Body of pancreas (tissue), 4 donors: ENCODE data around the gene PLXNB3. TPM values are rescaled to one million over a fixed set of nuclear protein-coding genes. Genes with fewer than 3 reads are reported as not detected.
"Not testable (repeated sequence)": the region's sequence is repeated elsewhere in the genome, so short reads cannot be mapped to it uniquely, and the experiment has no call there.

Source experiments
- ATAC-seq: fragments of 150-250 bp; one replicate; pipeline ENCODE4 v1.9.1; 2016
- DNase-seq, 4 donors: peaks; one replicate each; pipeline ENCODE4 v3.0.0-alpha.2; 2019
- H3K27ac ChIP-seq, 4 donors: fragments of 200-600 bp; sonication (generic); 1 replicate in 3 of 4; 2 replicates in 1 of 4; pipeline versions ENCODE4 v1.5.1 to v1.6.1; 2016 to 2019; ENCODE audit warnings: mild to moderate bottlenecking in 1 of 4, mixed read lengths in 1 of 4, moderate library complexity in 1 of 4
- H3K27me3 ChIP-seq, 2 donors: fragments of 200-600 bp; sonication (generic); one replicate each; pipeline ENCODE4 v1.6.0; 2016; ENCODE audit warnings: mild to moderate bottlenecking in 1 of 2
- H3K36me3 ChIP-seq, 2 donors: fragments of 200-600 bp; sonication (generic); replicated peaks in 1 of 2; 2 replicates each; pipeline ENCODE4 v1.5.1; 2016; ENCODE audit warnings: low read depth in 2 of 2; ENCODE audit not compliant: insufficient read depth in 1 of 2
- H3K4me1 ChIP-seq: fragments of 200-600 bp; sonication (generic); one replicate; pipeline ENCODE4 v1.6.0; 2016
- H3K4me3 ChIP-seq, 2 donors: fragments of 200-600 bp; sonication (generic); 1 replicate in 1 of 2; 2 replicates in 1 of 2; pipeline ENCODE4 v1.5.1; 2016 to 2019
- H3K9me3 ChIP-seq, 3 donors: fragments of 200-600 bp; sonication (generic); 1 replicate in 2 of 3; 2 replicates in 1 of 3; pipeline ENCODE4 v1.5.1; 2016
- POLR2A ChIP-seq, 3 donors: fragments of 450-650 bp; IDR thresholded peaks; one replicate each; pipeline ENCODE4 v1.6.1; 2016; ENCODE audit warnings: antibody characterized with exemption in 3 of 3, mild to moderate bottlenecking in 2 of 3
- WGBS, 2 donors: methylation state at CpG; one replicate each; pipeline ENCODE4 v1.1.5; 2017; 5-methylcytosine and 5-hydroxymethylcytosine counted together
- intact Hi-C: fragments of 100-400 bp; cut with DNase I; formaldehyde crosslinking; loops from one replicate; pipeline ENCODE4 v1.15.1; 2023
- total RNA-seq, 2 donors: library from RNA; depleted of rRNA; stranded (reverse); fragments of >200 nt; gene quantifications; one replicate each; pipeline ENCODE4 v1.1.0, GENCODE V29; 2016
- TF ChIP-seq, protein P1 (sequence below), 7 experiments: fragments of 450-650 bp in 4 of 7; fragments of 200-600 bp in 3 of 7; sonication (generic) in 3 of 7; IDR thresholded peaks; one replicate each; pipeline ENCODE4 v1.5.1; 2016 to 2019; ENCODE audit warnings: antibody characterized with exemption in 7 of 7

The PLXNB3 gene
- total RNA-seq, 2 donors from 2014 or later = 4.2 to 13.2 TPM

DNA sequence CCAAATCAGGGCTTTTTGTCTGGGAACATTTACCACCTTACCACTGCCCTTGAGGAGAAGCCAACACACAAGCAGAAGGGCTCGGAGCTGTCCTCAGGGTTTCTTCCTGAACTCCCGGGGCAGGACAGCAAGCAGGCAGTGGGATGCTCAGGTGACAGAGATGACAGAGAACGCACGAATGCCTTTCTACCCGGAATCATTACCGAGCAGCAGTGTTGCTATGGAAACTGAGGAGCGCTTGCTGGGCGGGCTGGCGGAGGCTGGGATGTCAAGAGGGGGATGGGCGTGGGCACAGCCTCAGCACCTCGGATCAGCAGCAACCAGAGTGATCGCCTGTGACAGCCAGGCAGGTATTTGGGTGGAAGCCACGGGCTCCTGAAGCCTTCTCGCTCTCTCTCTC, 48.2 kb downstream of the PLXNB3 start:
- 15 to 38% methylated on average over 8 to 14 of the region's 14 CpGs for WGBS, 2 donors
- H3K27ac ChIP-seq = no peak overlapping the region
- H3K4me1 ChIP-seq = no peaks in the 10 kb centered on the region
- intact Hi-C loops = no loop called here
- no peak for DNase-seq
- no peaks in the 10 kb centered on the region for H3K36me3 ChIP-seq
- ATAC-seq = no peak
- TF ChIP-seq POLR2A (IDR thresholded peaks at IDR 0.05) = no peak
- TF ChIP-seq, protein P1, sequence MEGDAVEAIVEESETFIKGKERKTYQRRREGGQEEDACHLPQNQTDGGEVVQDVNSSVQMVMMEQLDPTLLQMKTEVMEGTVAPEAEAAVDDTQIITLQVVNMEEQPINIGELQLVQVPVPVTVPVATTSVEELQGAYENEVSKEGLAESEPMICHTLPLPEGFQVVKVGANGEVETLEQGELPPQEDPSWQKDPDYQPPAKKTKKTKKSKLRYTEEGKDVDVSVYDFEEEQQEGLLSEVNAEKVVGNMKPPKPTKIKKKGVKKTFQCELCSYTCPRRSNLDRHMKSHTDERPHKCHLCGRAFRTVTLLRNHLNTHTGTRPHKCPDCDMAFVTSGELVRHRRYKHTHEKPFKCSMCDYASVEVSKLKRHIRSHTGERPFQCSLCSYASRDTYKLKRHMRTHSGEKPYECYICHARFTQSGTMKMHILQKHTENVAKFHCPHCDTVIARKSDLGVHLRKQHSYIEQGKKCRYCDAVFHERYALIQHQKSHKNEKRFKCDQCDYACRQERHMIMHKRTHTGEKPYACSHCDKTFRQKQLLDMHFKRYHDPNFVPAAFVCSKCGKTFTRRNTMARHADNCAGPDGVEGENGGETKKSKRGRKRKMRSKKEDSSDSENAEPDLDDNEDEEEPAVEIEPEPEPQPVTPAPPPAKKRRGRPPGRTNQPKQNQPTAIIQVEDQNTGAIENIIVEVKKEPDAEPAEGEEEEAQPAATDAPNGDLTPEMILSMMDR (IDR thresholded peaks at IDR 0.05) = no peak
- H3K27me3 ChIP-seq = no peaks in the 10 kb centered on the region
- H3K4me3 ChIP-seq = no peak overlapping the region
- H3K9me3 ChIP-seq = no peaks in the 10 kb centered on the region

DNA sequence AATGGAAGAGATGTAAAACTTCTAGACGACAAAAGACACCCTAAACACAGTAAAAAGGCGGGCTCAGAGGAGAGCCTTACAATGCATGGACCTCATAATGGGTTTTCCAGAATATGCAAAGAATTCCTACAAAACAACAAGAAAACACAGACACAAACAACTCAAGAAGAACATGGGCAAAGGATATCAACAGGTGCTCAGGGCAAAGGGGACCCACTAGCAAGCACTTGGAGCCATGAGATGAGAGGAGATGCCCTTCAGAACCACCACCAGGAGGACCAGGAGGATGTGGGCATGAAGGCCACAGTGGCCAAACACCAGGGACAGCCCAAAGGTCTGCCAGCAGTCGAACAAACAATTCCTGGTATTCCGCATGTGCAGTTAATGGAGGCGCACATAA, 49.1 kb downstream of the PLXNB3 start:
- H3K27ac ChIP-seq = no peak overlapping the region
- no peak for DNase-seq
- TF ChIP-seq, protein P1 (IDR thresholded peaks at IDR 0.05) = no peak
- no peak for TF ChIP-seq POLR2A (IDR thresholded peaks at IDR 0.05)
- H3K4me1 ChIP-seq = no peaks in the 10 kb centered on the region
- intact Hi-C loops = no loop called here
- no peaks in the 10 kb centered on the region for H3K36me3 ChIP-seq
- no peaks in the 10 kb centered on the region for H3K9me3 ChIP-seq
- no peak for ATAC-seq
- no peak overlapping the region for H3K4me3 ChIP-seq
- H3K27me3 ChIP-seq = no peaks in the 10 kb centered on the region
- WGBS, 2 donors = 77 to 82% methylated on average over 3 to 5 of the region's 5 CpGs

GRCh38 chrX:153814591-153815315, 50.7 kb downstream of the PLXNB3 start:
- Histone ChIP-seq H3K4me1 (peaks cover 9% of the 10 kb centered on the region), H3K4me3 (no peak overlapping the region), H3K36me3 (no peaks in the 10 kb centered on the region), H3K27ac (no peak overlapping the region), H3K27me3 (no peaks in the 10 kb centered on the region), H3K9me3 (no peaks in the 10 kb centered on the region)
- DNase-seq (peak in 1 of 4 donors; percentile 7), ATAC-seq (no peak)
- WGBS, 2 donors = 66 to 79% methylated on average over 10 to 18 of the region's 19 CpGs
- no peak for TF ChIP-seq POLR2A (IDR thresholded peaks at IDR 0.05)
- TF ChIP-seq, protein P1 (IDR thresholded peaks at IDR 0.05) = no peak
- intact Hi-C loops = no loop called here

GRCh38 chrX:153816831-153817690, 53.0 kb downstream of the PLXNB3 start:
- no peak for TF ChIP-seq POLR2A (IDR thresholded peaks at IDR 0.05)
- TF ChIP-seq, protein P1 (IDR thresholded peaks at IDR 0.05) = no peak
- no peak overlapping the region for H3K4me3 ChIP-seq
- no peaks in the 10 kb centered on the region for H3K9me3 ChIP-seq
- H3K36me3 ChIP-seq = no peaks in the 10 kb centered on the region
- DNase-seq = peak in 1 of 4 donors; percentile 9
- H3K27me3 ChIP-seq = no peaks in the 10 kb centered on the region
- no peak for ATAC-seq
- WGBS, 2 donors = 61 to 87% methylated on average over 21 to 25 of the region's 25 CpGs
- intact Hi-C loops = no loop called here
- H3K4me1 ChIP-seq = peaks cover 9% of the 10 kb centered on the region
- H3K27ac ChIP-seq = no peak overlapping the region

DNA sequence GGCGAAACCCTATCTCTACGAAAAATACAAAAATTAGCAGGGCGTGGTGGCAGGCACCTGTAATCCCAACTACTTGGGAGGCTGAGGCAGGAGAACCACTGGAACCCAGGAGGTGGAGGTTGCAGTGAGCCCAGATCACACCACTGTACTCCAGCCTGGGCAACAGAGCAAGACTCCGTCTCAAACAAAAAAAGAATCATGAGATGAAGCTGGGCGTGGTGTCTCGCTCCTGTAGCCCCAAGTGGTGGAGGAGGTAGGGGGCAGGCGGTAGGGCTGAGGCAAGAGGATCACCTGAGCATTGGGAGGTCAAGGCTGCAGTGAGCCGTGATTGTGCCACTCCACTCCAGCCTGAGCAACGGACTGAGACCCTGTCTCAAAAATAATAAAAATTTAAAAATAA, 54.0 kb downstream of the PLXNB3 start:
- H3K4me1 ChIP-seq, H3K4me3 ChIP-seq, intact Hi-C loops, H3K9me3 ChIP-seq, H3K27me3 ChIP-seq, H3K27ac ChIP-seq, DNase-seq, H3K36me3 ChIP-seq, ATAC-seq: not testable (repeated sequence)
- WGBS, 2 donors = 87 to 91% methylated on average over 5 to 8 of the region's 9 CpGs
